SK-N-SH (cell line): Measurements from ENCODE around the gene SCYGR4. TPM values are rescaled to one million over a fixed set of nuclear protein-coding genes. Genes with fewer than 3 reads are reported as not detected.

Experiments used
- CTCF ChIA-PET: fragments of 300-600, 350-600 bp; formaldehyde crosslinking; extraction: SDS; loops from one replicate; lab custom pipeline; 2021; lab: Yijun Ruan, JAX
- POLR2A ChIA-PET: fragments of 350-600 bp; sonication (Branson Sonifier 250); formaldehyde crosslinking; extraction: SDS; loops from one replicate; lab custom pipeline; 2020; ENCODE audit warnings: antibody characterized with exemption, inconsistent platforms; lab: Yijun Ruan, JAX
- DNase-seq: peaks from one replicate; pipeline ENCODE4 v3.0.0; 2012
- H2AFZ ChIP-seq: fragments of 200-600 bp; sonication (generic); 2 replicates; pipeline ENCODE4 v1.8.1; 2016; ENCODE audit warnings: antibody characterized with exemption, mild to moderate bottlenecking, low read depth
- H3F3A ChIP-seq: fragments of 200-600 bp; sonication (generic); replicated peaks from 2 replicates; pipeline ENCODE3; 2016; ENCODE audit warnings: antibody characterized with exemption, mild to moderate bottlenecking; ENCODE audit not compliant: insufficient read depth
- H3K27ac ChIP-seq, 2 experiments: fragments of 200-500 bp in 1 of 2; fragments of 200-600 bp in 1 of 2; sonication (Bioruptor generic) in 1 of 2; sonication (generic), shearing (Covaris generic) in 1 of 2; 2 replicates each; pipeline versions ENCODE4 v1.5.1 to v1.6.1; 2014 to 2016; ENCODE audit warnings: low read depth in 2 of 2, inconsistent platforms in 1 of 2, low read length in 1 of 2, mild to moderate bottlenecking in 1 of 2, mixed read lengths in 1 of 2
- H3K27me3 ChIP-seq: fragments of 200-600 bp; sonication (generic), shearing (Covaris generic); 2 replicates; pipeline ENCODE4 v1.6.1; 2016; ENCODE audit warnings: mixed run types; ENCODE audit not compliant: insufficient read depth
- H3K36me3 ChIP-seq, 2 experiments: fragments of 200-500 bp in 1 of 2; fragments of 200-600 bp in 1 of 2; sonication (Bioruptor generic) in 1 of 2; sonication (generic) in 1 of 2; replicated peaks in 1 of 2; 2 replicates each; pipeline versions ENCODE3 to v1.5.1; 2014 to 2016; ENCODE audit warnings: low read length in 1 of 2, mild to moderate bottlenecking in 1 of 2; ENCODE audit not compliant: insufficient read depth in 2 of 2, control insufficient read depth in 1 of 2
- H3K4me1 ChIP-seq, 2 experiments: fragments of 200-500 bp in 1 of 2; fragments of 200-600 bp in 1 of 2; sonication (Bioruptor generic) in 1 of 2; sonication (generic), shearing (Covaris generic) in 1 of 2; 2 replicates each; pipeline versions ENCODE4 v1.5.1 to v1.6.1; 2014 to 2016; ENCODE audit warnings: low read depth in 1 of 2, low read length in 1 of 2, mixed run types in 1 of 2; ENCODE audit not compliant: insufficient read depth in 2 of 2, control insufficient read depth in 1 of 2
- H3K4me2 ChIP-seq: fragments of 200-600 bp; sonication (generic), shearing (Covaris generic); 2 replicates; pipeline ENCODE4 v1.6.1; 2017; ENCODE audit warnings: mixed run types
- H3K4me3 ChIP-seq, 2 experiments: fragments of 200-500 bp in 1 of 2; fragments of 200-600 bp in 1 of 2; sonication (Bioruptor generic) in 1 of 2; sonication (generic), shearing (Covaris generic) in 1 of 2; 2 replicates each; pipeline versions ENCODE4 v1.5.1 to v1.8.1; 2014 to 2016; ENCODE audit warnings: low read depth in 2 of 2, inconsistent platforms in 1 of 2, low read length in 1 of 2, mild to moderate bottlenecking in 1 of 2, mixed read lengths in 1 of 2, moderate library complexity in 1 of 2
- H3K79me2 ChIP-seq: fragments of 200-600 bp; sonication (generic); 2 replicates; pipeline ENCODE4 v1.8.1; 2017; ENCODE audit warnings: mild to moderate bottlenecking; ENCODE audit not compliant: insufficient read depth
- H3K9ac ChIP-seq: fragments of 200-600 bp; sonication (generic); 2 replicates; pipeline ENCODE4 v1.6.1; 2017; ENCODE audit warnings: mixed run types
- H3K9me2 ChIP-seq: fragments of 200-600 bp; sonication (generic); 2 replicates; pipeline ENCODE4 v1.6.1; 2017; ENCODE audit warnings: mixed run types
- H3K9me3 ChIP-seq: fragments of 200-600 bp; sonication (generic); 2 replicates; pipeline ENCODE4 v1.6.1; 2017; ENCODE audit warnings: mixed run types, mild to moderate bottlenecking, moderate library complexity
- H4K20me1 ChIP-seq: fragments of 200-600 bp; sonication (generic); 2 replicates; pipeline ENCODE4 v1.6.1; 2017; ENCODE audit warnings: mild to moderate bottlenecking, mixed run types; ENCODE audit not compliant: insufficient read depth
- CHD2 ChIP-seq: fragments of 150-350 bp; IDR thresholded peaks from 2 replicates; pipeline ENCODE4 v1.6.1; 2018; ENCODE audit warnings: low read length; ENCODE audit not compliant: partially characterized antibody
- ELF1 ChIP-seq: IDR thresholded peaks from 2 replicates; pipeline ENCODE4 v1.4.0; 2012
- FOSL2 ChIP-seq: IDR thresholded peaks from 2 replicates; pipeline ENCODE4 v1.4.0; 2012; ENCODE audit warnings: low read depth, mild to moderate bottlenecking, moderate library complexity, borderline replicate concordance
- FOXJ3 ChIP-seq: sonication (generic); formaldehyde crosslinking; IDR thresholded peaks from 2 replicates; pipeline ENCODE4 v1.5.1; 2020; ENCODE audit warnings: mild to moderate bottlenecking, missing genetic modification reagents
- FOXM1 ChIP-seq: IDR thresholded peaks from 2 replicates; pipeline ENCODE4 v1.4.0; 2012; ENCODE audit warnings: low read depth, mild to moderate bottlenecking
- GABPA ChIP-seq: IDR thresholded peaks from 2 replicates; pipeline ENCODE4 v1.4.0; 2012; ENCODE audit warnings: low read depth, mild to moderate bottlenecking
- JUND ChIP-seq: IDR thresholded peaks from 2 replicates; pipeline ENCODE4 v1.4.0; 2012
- MEF2A ChIP-seq: IDR thresholded peaks from 2 replicates; pipeline ENCODE4 v1.4.0; 2012; ENCODE audit warnings: low read depth, borderline replicate concordance
- NRF1 ChIP-seq: IDR thresholded peaks from 2 replicates; pipeline ENCODE4 v1.6.1; 2012; ENCODE audit warnings: low read depth, mild to moderate bottlenecking, low read length
- RCOR1 ChIP-seq: fragments of 150-350 bp; IDR thresholded peaks from 2 replicates; pipeline ENCODE4 v1.6.1; 2017; ENCODE audit warnings: antibody characterized with exemption, low read length
- RXRA ChIP-seq: IDR thresholded peaks from 2 replicates; pipeline ENCODE4 v1.4.0; 2012; ENCODE audit warnings: low read depth, mild to moderate bottlenecking, borderline replicate concordance
- SIN3A ChIP-seq: IDR thresholded peaks from 2 replicates; pipeline ENCODE4 v1.6.1; 2012; ENCODE audit warnings: low read depth, mild to moderate bottlenecking, low read length, moderate library complexity, borderline replicate concordance
- TCF12 ChIP-seq: IDR thresholded peaks from 2 replicates; pipeline ENCODE4 v1.4.0; 2012
- WGBS: methylation state at CpG from one replicate; pipeline ENCODE4 v1.1.6; 2017; ENCODE audit warnings: low lambda C conversion rate; 5-methylcytosine and 5-hydroxymethylcytosine counted together
- polyA plus RNA-seq, 3 experiments: library from polyadenylated mRNA; depleted of rRNA; stranded (reverse); fragments of >200 nt; gene quantifications; 2 replicates each; pipeline ENCODE4 v1.2.3, GENCODE V29; 2012
- TF ChIP-seq, protein P1 (sequence below): IDR thresholded peaks from 2 replicates; pipeline ENCODE4 v1.4.0; 2012; ENCODE audit warnings: low read depth
- TF ChIP-seq, protein P2 (sequence below): IDR thresholded peaks from 2 replicates; pipeline ENCODE4; 2012
- TF ChIP-seq, protein P3 (sequence below): IDR thresholded peaks from 2 replicates; pipeline ENCODE4 v1.6.1; 2012; ENCODE audit warnings: mild to moderate bottlenecking, low read depth, low read length, moderate library complexity
- TF ChIP-seq, protein P4 (sequence below): fragments of 200-600 bp; sonication (generic); IDR thresholded peaks from 2 replicates; pipeline ENCODE4 v1.6.1; 2017; ENCODE audit warnings: antibody characterized with exemption, mild to moderate bottlenecking, moderate library complexity

Gene SCYGR4
- polyA plus RNA-seq, 1 of the 3 experiments (the other 2 are of a cell fraction), result not detected

DNA sequence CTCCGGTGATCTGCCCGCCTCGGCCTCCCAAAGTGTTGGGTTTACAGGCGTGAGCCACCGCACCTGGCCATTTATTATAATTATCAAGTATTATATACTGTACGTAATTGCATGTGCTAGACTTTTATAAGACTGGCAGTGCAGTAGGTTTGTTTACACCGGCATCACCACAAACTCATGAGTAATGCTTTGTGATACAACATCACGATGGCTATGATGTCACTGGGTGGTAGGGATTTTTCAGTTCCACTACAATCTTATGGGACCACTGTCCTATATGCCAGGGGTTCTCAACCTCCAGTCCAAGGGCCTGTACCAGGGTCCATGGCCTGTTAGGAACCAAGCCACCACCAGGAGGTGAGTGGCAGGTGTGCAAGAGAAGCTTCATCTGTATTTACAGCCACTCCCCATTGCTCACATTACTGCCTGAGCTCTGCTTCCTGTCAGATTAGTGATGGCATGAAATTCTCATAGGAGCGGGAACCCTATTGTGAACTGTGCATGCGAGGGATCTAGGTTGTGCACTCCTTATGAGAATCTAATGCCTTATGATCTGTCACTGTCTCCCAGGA, 9.4 kb downstream of the SCYGR4 start:
- Histone ChIP-seq H3K4me1 (peaks cover 0 to 5% of the 10 kb centered on the region in 2 experiments; a peak in 1 of 4 replicates), H4K20me1 (no peaks in the 10 kb centered on the region), H3K9ac (no peak overlapping the region), H3K27me3 (no peaks in the 10 kb centered on the region), H3K79me2 (no peaks in the 10 kb centered on the region), H2AFZ (no peak overlapping the region), H3K27ac (no peak overlapping the region), H3K4me2 (no peak overlapping the region), H3F3A (no peaks in the 10 kb centered on the region), H3K36me3 (no peaks in the 10 kb centered on the region), H3K9me3 (no peaks in the 10 kb centered on the region), H3K4me3 (no peak overlapping the region), H3K9me2 (no peaks in the 10 kb centered on the region)
- ChIA-PET CTCF (no interaction called here), POLR2A (no interaction called here)
- TF ChIP-seq JUND, result no peak
- TF ChIP-seq MEF2A, result no peak
- no peak for TF ChIP-seq NRF1
- TF ChIP-seq FOSL2, result no peak
- no peak for TF ChIP-seq FOXM1
- no peak for DNase-seq
- 83% methylated on average over 10 of the region's 10 CpGs for WGBS

DNA sequence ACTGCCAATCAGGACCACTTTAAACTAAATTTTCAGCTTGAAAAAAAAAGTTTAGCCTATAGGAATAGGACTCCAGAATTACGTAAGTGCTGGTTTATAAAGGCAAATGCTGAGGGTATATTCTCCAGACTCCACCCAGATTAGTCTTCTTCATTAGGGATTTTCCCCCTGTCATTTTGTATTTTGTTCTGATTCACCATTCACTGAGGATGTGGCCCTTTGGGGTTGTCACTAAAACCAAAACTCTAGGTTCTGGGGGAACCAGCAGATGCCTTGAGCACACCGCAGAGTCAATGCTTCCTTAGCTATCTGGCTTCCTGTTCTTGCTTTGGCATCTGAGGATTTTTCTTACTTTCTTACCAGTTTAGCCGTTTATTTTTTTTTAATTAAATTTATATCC, 10.5 kb downstream of the SCYGR4 start:
- DNase-seq, result no peak
- no peaks in the 10 kb centered on the region for H3K9me2 ChIP-seq
- H3K27me3 ChIP-seq, result no peaks in the 10 kb centered on the region
- TF ChIP-seq, protein P1, sequence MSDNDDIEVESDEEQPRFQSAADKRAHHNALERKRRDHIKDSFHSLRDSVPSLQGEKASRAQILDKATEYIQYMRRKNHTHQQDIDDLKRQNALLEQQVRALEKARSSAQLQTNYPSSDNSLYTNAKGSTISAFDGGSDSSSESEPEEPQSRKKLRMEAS, result no peak
- TF ChIP-seq, protein P2, sequence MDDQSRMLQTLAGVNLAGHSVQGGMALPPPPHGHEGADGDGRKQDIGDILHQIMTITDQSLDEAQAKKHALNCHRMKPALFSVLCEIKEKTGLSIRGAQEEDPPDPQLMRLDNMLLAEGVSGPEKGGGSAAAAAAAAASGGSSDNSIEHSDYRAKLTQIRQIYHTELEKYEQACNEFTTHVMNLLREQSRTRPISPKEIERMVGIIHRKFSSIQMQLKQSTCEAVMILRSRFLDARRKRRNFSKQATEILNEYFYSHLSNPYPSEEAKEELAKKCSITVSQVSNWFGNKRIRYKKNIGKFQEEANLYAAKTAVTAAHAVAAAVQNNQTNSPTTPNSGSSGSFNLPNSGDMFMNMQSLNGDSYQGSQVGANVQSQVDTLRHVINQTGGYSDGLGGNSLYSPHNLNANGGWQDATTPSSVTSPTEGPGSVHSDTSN, result no peak
- TF ChIP-seq NRF1 (no peak), ELF1 (no peak), RXRA (no peak), CHD2 (no peak), FOSL2 (no peak), FOXJ3 (CRISPR knock-in tag) (no peak), MEF2A (no peak)
- H2AFZ ChIP-seq, result no peak overlapping the region
- no peaks in the 10 kb centered on the region for H3K79me2 ChIP-seq
- 71% methylated on average over 3 of the region's 3 CpGs for WGBS
- H3K36me3 ChIP-seq, result no peaks in the 10 kb centered on the region
- H3K9me3 ChIP-seq, result no peaks in the 10 kb centered on the region
- H3K27ac ChIP-seq, result no peak overlapping the region
- ChIA-PET CTCF (interaction anchor here (1.6 kb wide), 1 partner anchor 11 kb away, joined by 3 read pairs; no protein-coding TSS in a partner anchor), POLR2A (no interaction called here)
- H3F3A ChIP-seq, result no peaks in the 10 kb centered on the region
- H3K4me3 ChIP-seq, result no peak overlapping the region
- no peak overlapping the region for H3K9ac ChIP-seq
- H3K4me1 ChIP-seq, result peaks cover 0 to 5% of the 10 kb centered on the region in 2 experiments; a peak in 1 of 4 replicates
- H4K20me1 ChIP-seq, result no peaks in the 10 kb centered on the region
- no peak overlapping the region for H3K4me2 ChIP-seq

DNA sequence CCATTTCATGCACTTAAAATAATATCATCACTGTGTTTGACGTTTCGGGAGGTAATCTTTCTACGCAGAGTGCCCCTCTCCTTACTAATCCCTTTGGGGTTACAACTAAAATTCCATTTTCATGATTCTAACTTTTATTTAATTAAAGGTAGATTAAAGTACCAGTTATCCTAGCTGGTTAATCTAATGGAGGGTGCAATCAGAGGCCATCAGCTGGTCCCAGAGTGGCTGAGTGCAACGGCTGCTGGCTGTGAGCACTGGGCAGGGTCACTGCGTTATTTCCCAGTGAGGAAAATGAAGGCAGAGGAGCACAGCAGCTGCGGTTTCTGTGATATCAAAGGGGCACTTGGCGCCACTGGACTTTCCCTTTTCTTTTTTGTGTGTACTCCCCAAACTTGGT, 12.1 kb downstream of the SCYGR4 start:
- 40% methylated on average over 7 of the region's 7 CpGs for WGBS
- Histone ChIP-seq H2AFZ (no peak overlapping the region), H3K27me3 (no peaks in the 10 kb centered on the region), H3K79me2 (no peaks in the 10 kb centered on the region), H3K4me3 (no peak overlapping the region), H3K9me3 (no peaks in the 10 kb centered on the region), H3K4me1 (peaks cover 0 to 5% of the 10 kb centered on the region in 2 experiments; a peak in 1 of 4 replicates), H3K27ac (no peak overlapping the region), H4K20me1 (no peaks in the 10 kb centered on the region), H3K9me2 (no peaks in the 10 kb centered on the region), H3K36me3 (no peaks in the 10 kb centered on the region), H3F3A (no peaks in the 10 kb centered on the region), H3K4me2 (no peak overlapping the region), H3K9ac (no peak overlapping the region)
- POLR2A ChIA-PET, result no interaction called here
- no peak for DNase-seq
- CTCF ChIA-PET, result no interaction called here
- TF ChIP-seq, protein P3, sequence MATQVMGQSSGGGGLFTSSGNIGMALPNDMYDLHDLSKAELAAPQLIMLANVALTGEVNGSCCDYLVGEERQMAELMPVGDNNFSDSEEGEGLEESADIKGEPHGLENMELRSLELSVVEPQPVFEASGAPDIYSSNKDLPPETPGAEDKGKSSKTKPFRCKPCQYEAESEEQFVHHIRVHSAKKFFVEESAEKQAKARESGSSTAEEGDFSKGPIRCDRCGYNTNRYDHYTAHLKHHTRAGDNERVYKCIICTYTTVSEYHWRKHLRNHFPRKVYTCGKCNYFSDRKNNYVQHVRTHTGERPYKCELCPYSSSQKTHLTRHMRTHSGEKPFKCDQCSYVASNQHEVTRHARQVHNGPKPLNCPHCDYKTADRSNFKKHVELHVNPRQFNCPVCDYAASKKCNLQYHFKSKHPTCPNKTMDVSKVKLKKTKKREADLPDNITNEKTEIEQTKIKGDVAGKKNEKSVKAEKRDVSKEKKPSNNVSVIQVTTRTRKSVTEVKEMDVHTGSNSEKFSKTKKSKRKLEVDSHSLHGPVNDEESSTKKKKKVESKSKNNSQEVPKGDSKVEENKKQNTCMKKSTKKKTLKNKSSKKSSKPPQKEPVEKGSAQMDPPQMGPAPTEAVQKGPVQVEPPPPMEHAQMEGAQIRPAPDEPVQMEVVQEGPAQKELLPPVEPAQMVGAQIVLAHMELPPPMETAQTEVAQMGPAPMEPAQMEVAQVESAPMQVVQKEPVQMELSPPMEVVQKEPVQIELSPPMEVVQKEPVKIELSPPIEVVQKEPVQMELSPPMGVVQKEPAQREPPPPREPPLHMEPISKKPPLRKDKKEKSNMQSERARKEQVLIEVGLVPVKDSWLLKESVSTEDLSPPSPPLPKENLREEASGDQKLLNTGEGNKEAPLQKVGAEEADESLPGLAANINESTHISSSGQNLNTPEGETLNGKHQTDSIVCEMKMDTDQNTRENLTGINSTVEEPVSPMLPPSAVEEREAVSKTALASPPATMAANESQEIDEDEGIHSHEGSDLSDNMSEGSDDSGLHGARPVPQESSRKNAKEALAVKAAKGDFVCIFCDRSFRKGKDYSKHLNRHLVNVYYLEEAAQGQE, result no peak
- TF ChIP-seq SIN3A, result no peak
- no peak for TF ChIP-seq GABPA
- TF ChIP-seq, protein P4, sequence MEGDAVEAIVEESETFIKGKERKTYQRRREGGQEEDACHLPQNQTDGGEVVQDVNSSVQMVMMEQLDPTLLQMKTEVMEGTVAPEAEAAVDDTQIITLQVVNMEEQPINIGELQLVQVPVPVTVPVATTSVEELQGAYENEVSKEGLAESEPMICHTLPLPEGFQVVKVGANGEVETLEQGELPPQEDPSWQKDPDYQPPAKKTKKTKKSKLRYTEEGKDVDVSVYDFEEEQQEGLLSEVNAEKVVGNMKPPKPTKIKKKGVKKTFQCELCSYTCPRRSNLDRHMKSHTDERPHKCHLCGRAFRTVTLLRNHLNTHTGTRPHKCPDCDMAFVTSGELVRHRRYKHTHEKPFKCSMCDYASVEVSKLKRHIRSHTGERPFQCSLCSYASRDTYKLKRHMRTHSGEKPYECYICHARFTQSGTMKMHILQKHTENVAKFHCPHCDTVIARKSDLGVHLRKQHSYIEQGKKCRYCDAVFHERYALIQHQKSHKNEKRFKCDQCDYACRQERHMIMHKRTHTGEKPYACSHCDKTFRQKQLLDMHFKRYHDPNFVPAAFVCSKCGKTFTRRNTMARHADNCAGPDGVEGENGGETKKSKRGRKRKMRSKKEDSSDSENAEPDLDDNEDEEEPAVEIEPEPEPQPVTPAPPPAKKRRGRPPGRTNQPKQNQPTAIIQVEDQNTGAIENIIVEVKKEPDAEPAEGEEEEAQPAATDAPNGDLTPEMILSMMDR, result no peak
- TF ChIP-seq FOXM1, result no peak
- TF ChIP-seq JUND, result no peak
- TF ChIP-seq TCF12, result no peak
- TF ChIP-seq RCOR1, result no peak
